Stimulated activated CD8-positive, alpha-beta memory T cell treated with anti-CD3 and anti-CD28 coated beads, Interleukin-7, amount 100 ng/mL, for 48 hours (primary cell): Measurements from ENCODE around the gene MEGF8.
"Not testable (repeated sequence)": the region's sequence is repeated elsewhere in the genome, so short reads cannot be mapped to it uniquely, and the experiment has no call there.

Experiments
- DNase-seq, 2 donors: peaks; one replicate each; pipeline ENCODE4 v3.0.0-alpha.2; 2020; ENCODE audit warnings: low read depth in 1 of 2; ENCODE audit errors: extremely low read depth in 1 of 2

MEGF8 gene

GRCh38 chr19:42330241-42330711, 4.8 kb downstream of the MEGF8 start:
- no peak for DNase-seq

DNA sequence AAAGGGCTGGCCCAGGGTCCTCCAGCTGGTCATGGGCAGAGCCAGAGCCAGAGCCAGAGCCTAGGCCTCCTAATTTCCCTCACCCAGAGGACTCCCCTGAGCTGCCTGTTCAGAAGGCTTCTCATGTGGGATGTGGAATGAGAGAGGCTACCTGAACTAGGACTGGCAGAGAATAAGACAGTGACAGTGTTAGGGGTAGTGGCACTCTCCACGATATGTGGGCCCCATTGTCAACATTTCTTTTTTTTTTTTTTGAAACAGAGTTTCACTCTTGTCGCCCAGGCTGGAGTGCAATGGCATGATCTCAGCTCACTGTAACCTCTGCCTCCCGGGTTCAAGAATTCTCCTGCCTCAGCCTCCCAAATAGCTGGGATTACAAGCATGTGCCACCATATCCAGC, 5.9 kb downstream of the MEGF8 start:
- DNase-seq = not testable (repeated sequence)

DNA sequence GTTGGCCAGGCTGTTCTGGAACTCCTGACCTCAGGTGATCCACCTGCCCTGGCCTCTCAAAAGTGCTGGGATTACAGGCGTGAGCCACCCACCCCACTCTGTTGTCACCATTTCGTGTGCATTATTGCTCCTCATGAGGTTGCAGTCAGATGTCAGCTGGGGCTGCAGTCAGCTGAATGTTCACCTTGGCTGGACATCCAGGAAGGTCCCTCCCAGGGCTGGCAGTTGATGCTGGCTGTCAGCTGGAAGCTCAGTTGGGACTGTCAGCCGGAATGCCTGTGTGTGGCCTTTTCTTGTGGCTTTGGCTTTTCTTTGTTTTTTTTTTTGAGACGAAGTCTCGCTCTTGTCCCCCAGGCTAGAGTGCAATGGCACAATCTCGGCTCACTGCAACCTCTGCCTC, 6.6 kb downstream of the MEGF8 start:
- DNase-seq = no peak

DNA sequence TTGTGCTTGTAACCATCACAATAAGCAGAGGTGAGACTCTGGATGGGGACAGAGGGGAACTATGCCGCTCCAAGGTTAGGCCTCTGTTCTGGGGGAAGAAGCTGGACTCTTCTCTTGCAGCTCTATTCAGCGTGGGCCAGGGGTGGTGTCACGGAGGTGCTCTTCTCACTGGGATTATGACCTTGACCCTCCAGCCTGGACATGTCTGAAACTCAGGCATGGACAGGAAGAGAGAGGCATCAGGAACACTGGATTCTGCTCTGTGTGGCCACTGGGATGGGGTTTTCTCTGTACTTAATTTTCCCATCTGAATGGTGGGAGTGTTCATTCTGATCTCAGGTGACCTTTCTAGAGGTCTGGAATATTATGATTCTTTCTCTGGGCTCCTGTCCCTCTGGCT, 7.6 kb downstream of the MEGF8 start:
- DNase-seq = no peak

DNA sequence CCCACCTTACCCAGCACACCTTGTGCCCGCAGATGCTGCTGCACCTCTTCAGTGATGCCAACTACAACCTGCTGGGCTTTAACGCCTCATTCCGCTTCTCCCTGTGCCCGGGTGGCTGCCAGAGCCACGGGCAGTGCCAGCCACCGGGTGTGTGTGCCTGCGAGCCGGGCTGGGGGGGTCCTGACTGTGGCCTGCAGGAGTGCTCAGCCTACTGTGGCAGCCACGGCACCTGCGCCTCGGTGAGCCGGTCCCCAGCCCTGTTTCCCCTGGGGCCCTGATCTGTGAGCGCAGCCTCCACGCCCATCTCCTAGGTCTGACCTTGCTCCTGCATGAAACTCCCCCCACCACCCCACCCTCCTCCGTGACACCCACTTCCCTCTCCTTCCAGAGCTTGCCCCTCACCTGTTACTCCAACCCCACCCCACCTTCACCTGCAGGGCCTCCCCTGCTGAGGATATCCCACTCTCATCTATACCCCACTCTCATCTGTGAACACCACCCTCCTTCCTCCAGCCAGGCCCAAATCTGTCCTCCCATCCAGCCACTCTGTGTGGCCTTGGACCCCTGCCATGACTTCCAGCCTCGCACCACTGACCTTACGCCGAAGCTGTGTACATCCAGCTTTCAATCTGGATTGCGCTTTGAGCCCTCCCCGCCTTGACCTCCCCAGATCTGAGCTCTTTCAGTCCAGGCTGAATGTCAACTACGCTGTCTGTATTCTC, 8.7 kb downstream of the MEGF8 start:
- no peak for DNase-seq

- DNase-seq = no peak
Observed at GRCh38 chr19:42334697-42335373, 9.4 kb downstream of the MEGF8 start.

DNA sequence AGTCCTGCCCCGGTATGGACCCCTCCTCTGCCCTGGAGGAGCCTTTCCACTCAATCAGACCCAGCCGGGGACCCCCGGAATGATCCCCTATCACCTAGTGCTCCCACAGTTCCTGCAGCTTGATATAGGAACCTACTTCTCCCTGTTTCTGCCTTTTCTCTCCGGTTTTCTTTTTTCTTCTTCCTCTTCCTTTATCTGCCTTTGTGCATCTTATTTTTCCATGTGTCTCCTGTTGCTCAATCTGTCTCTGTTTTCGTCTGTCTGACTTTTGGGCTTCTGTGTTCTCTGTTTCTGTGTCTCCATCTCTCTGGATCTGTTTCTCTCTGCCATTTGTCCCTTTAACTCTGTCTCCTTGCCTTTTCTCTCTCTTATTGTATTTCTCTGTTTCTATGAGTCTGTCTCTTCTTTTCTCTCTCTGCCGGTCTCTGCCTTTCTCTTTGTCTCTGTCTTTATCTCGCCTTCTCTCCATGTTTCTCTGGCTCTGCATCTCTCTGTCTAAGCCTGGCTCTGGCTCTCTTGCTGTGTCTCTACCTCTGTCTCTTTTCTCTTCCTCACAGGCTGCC, 10.0 kb downstream of the MEGF8 start:
- DNase-seq = no peak

DNA sequence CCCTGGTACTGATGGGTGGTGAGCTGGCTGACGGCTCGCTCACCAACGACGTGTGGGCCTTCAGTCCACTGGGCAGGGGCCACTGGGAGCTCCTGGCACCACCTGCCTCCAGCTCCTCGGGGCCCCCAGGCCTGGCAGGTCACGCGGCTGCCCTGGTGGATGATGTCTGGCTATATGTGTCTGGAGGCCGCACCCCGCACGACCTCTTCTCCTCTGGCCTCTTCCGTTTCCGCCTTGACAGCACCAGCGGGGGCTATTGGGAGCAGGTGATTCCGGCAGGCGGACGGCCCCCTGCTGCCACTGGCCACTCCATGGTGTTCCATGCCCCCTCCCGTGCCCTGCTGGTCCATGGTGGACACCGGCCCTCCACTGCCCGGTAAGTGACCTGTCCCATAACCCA, 10.5 kb downstream of the MEGF8 start:
- DNase-seq = no peak

DNA sequence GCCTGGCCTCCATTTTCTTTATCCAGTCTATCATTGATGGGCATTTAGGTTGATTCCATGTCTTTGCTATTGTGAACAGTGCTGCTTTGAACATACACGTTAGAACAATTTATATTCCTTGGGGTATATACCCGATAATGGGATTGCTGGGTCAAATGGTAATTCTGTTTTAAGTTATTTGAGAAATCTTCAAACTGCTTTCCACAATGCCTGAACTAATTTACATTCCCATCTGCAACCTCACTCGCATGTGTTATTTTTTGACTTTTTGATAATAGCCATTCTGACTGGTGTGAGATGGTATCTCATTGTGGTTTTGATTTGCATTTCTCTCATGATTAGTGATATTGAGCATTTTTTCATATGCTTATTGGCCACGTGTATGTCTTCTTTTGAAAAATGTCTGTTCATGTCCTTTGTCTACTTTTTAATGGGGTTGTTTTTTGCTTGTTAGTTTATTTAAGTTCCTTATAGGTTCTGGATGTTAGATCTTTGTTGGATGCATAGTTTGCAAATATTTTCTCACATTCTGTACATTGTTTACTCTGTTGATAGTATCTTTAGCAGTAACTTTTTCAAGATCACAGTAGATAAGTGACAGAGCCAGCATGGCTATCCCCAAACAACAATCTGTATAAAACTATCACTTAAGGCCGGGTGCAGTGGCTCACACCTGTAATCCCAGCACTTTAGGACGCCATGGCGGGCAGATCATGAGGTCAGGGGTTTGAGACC, 13.9 kb downstream of the MEGF8 start:
- not testable (repeated sequence) for DNase-seq

DNA sequence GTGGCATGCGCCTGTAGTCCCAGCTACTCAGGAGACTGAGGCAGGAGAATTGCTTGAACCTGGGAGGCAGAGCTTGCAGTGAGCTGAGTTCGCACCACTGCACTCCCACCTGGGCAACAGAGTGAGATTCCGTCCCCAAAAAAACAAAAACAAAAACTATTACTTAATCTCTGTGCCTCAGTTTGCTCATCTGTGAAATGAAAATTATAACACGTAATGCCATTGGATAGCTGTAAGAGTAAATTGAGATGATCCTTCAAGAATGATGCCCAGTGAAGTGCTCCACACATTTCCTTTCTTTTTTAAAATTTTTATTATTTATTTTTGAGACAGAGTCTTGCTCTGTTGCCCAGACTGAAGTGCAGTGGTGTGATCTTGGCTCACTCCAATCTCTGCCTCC, 14.5 kb downstream of the MEGF8 start:
- DNase-seq = not testable (repeated sequence)

GRCh38 chr19:42343344-42344110, 18.1 kb downstream of the MEGF8 start:
- DNase-seq = no peak

DNA sequence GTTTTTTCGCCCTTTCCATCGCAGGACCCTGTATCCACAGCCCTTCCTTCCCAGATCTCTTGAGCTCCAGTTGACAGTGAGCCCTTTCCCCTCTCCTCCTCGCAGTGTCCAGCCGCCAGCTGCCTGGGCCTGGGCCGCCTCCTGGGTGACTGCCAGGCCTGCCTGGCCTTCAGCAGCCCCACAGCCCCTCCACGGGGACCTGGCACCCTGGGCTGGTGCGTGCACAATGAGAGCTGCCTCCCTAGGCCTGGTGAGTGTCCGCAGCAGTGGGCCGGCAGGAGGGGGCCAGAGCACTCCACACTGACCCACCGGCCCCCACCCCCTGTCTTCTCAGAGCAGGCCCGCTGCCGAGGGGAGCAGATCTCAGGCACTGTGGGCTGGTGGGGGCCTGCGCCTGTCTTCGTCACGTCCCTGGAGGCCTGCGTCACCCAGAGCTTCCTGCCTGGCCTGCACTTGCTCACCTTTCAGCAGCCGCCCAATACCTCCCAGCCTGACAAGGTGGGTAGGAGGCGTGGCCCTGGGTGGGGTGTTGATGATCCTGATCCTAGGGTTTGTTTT, 19.0 kb downstream of the MEGF8 start:
- DNase-seq = no peak

- DNase-seq = no peak
Observed at GRCh38 chr19:42345191-42345812, 19.9 kb downstream of the MEGF8 start.

- DNase-seq = no peak
Observed at GRCh38 chr19:42348211-42348610, 22.8 kb downstream of the MEGF8 start.

DNA sequence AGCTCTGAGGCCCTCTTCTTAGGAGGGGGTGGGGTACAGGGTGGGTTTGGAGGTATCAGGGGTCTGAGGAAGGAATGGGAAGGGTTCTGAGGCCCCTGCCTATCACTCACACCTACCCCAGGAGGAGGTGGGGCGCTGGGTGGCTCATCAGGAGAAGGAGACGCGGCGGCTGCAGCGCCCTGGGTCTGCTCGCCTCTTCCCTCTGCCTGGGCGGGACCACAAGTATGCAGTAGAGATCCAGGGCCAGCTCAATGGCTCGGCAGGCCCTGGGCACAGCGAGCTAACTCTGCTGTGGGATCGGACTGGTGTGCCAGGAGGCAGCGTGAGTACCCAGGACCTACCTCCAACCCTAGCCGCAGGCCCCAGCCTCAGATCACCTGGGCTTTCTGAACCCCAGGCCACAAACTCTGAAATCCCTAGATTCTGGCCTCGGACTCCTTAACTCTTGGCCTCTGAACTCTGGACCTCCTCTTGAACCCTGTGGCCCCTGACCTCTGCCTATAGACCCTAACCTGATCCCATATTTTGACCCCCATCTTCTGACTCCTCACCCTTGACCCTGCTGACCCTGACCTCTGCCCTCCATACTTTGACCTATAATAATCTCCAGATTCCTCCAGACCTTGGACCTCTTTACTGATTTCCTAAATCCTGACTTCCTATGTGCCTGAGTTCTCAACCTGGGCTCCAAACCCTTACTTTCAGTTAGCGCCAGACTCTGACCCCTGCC, 24.1 kb downstream of the MEGF8 start:
- DNase-seq = no peak

DNA sequence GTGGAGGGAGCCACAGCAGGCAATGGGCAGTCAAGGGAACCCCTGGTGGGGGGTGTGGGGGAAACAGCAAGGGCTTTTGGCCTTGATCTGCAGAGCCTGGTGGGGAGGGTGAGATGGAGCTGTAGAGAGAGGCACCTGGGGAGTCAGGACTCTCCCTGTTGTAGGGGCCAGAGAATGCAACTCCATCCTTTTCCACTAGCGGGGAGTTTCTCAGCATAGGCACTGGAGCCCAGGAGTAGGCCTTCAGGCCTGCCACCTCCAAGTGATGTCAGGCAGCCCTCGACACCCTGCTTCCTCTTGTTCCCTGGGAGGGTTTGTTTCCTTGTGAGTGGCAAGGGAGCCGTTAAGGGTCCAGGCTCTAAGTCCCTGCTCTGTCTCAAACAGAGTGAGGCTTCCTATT, 25.0 kb downstream of the MEGF8 start:
- DNase-seq = no peak

DNA sequence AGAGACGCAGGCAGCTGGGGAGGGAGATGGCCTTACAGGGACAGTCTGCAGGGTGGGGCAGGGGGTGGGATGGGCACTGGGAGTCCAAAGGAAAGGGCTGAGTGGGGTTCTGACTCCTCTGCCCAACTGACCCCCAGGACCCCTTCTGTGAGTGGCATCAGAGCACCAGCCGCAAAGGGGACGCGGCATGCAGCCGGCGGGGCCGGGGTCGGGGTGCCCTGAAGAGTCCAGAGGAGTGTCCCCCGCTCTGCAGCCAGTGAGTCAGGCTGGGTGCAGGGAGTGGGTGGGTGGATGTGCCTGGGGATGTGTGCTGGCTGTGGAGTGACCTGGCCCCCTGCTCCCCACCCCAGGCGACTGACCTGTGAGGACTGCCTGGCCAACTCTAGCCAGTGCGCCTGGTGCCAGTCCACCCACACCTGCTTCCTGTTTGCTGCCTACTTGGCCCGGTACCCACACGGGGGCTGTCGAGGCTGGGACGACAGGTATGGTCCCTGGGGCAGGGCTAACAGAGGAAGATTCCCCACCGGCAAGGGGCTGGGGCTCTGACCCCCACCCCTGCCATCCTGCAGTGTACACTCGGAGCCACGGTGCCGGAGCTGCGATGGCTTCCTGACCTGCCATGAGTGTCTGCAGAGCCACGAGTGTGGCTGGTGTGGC, 25.8 kb downstream of the MEGF8 start:
- no peak for DNase-seq

DNA sequence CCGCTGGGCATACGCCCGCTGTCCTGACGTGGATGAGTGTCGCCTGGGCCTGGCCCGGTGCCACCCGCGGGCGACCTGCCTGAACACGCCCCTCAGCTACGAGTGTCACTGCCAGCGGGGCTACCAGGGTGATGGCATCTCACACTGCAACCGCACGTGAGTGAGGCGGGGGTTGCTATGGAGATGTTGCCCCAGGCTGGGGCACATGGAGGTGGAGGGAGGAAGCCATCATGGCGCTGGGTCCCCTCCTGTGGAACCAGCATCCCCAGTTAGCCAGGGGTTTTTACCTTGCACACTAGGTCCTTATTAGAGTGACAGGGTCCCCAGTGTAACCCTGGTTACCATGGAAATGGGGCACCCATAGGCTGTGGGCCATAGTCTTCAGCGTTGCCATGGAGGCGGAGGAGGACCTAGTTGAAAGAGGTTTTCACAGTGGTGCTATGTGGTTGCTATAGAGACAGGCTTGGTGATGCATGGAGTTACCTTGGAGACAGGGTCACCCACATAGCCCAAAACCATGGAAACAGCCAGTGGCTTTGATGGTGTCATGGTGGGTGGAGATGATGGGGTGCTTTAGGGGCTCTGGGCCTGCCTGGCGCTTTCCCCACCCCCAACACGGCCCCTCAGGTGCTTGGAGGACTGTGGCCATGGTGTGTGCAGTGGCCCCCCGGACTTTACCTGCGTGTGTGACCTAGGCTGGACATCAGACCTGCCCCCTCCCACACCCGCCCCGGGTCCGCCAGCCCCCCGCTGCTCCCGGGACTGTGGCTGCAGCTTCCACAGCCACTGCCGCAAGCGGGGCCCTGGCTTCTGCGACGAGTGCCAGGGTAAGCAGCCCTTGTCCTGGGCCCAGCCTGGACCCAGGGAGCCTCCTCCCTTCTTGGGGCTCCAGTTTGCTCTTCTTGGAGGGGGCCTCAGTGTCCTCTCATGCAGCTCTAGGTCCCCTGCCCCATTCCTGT, 27.1 kb downstream of the MEGF8 start:
- peak in 1 of 2 donors; percentile 26 for DNase-seq
